Limb (tissue), 2 donors: ENCODE results near the gene TIGD1.
A peak's percentile ranks its signal among the peaks of the same experiment; 100 is the strongest.

Experiments
- DNase-seq, 2 donors: peaks; one replicate each; pipeline ENCODE4 v3.0.0-alpha.2; 2016; ENCODE audit errors: extremely low spot score in 2 of 2

Gene TIGD1

DNA sequence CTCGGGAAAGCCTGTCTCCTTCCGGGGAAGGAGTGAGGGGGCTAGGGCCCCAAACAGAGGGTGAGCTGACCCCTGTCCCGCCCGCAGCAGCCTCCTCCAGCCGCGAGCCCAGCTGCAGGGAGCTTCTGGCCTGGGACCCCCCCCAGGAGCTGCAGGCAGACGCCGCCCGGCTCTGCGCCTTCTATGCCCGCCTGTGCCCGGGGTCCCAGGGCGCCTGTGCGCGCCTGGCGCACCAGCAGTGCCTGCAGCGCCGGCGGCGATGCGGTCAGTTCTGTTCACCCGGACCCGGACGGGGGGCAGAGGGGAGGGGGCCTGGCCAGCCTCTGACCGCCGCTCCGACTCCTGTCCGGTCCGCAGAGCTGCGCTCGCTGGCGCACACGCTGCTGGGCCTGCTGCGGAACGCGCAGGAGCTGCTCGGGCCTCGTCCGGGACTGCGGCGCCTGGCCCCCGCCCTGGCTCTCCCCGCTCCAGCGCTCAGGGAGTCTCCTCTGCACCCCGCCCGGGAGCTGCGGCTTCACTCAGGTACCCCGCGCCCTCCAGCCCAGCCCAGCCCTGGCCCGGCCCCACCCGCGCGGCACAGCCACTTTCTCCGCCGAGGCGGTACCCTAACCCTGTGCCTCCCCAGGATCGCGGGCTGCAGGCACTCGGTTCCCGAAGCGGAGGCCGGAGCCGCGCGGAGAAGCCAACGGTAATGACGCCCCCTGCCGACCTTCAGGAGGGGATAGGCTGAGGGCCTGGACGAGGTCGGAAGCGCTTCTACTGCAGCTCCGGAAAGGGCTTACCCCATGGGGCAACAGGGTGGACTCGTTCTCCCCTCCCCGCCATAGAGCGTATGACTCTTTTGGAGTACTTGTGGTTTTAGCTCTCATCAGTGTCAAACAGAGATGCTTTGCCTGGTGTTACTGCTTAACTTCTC lies 26.4 kb downstream of the TIGD1 start:
- DNase-seq: peak; percentile 47 to 72

DNA sequence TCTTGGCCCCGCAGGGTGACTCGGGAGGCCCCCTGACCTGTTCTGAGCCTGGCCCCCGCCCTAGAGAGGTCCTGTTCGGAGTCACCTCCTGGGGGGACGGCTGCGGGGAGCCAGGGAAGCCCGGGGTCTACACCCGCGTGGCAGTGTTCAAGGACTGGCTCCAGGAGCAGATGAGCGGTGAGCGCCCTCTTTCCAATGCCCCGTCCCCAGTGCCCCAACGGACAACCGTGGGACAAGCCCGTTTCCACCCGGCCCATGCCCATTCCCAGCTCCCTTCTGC lies 27.0 kb downstream of the TIGD1 start:
- DNase-seq: no peak

DNA sequence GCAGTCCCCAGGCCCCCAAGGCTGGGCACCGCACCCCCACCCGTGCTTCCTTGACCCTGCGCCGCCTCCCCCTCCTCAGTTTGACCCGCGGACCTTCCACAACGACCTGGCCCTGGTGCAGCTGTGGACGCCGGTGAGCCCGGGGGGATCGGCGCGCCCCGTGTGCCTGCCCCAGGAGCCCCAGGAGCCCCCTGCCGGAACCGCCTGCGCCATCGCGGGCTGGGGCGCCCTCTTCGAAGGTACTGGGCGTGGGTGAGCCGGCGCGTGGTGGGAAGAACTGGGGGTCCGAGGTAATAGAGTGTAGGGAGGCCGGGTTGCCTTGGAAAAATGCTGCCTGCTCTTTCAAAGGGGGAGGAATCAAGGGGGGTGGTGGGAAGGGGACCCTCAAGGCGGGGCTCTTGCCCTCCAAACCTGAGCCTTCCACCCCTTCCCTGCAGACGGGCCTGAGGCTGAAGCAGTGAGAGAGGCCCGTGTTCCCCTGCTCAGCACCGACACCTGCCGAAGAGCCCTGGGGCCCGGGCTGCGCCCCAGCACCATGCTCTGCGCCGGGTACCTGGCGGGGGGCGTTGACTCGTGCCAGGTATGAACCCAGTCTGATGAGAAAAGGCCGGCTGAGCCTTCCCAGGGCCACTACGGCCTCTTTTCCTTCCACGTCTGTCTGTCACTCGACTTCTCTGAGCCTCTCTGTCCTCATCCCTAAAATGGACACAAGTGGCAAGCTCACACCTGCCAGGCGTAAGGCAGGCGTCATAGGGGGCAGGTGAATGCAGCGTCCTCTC lies 27.5 kb downstream of the TIGD1 start:
- DNase-seq: no peak

DNA sequence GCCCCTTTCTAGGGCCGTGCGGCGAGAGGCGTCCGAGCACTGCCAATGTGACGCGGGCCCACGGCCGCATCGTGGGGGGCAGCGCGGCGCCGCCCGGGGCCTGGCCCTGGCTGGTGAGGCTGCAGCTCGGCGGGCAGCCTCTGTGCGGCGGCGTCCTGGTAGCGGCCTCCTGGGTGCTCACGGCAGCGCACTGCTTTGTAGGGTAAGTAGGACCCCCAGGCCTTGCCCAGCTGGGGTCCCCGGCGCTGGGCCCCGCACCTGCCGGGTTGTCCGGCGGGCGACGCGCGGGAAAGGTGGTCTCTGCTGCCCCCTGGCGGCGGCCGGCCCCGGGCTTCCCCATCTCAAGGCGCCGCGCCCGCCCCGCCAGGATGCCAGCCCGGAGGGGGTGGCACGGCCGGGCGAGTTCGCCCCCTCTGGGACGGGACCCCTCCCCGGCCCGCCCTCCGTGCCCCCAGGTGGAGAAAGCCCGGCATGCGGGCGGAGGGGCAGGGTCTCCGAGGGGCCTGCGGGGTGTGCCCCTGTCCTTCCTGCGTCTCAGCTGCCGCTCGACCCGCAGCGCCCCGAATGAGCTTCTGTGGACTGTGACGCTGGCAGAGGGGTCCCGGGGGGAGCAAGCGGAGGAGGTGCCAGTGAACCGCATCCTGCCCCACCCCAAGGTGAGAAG lies 28.3 kb downstream of the TIGD1 start:
- peak in 1 of 2 donors; percentile 86 for DNase-seq

DNA sequence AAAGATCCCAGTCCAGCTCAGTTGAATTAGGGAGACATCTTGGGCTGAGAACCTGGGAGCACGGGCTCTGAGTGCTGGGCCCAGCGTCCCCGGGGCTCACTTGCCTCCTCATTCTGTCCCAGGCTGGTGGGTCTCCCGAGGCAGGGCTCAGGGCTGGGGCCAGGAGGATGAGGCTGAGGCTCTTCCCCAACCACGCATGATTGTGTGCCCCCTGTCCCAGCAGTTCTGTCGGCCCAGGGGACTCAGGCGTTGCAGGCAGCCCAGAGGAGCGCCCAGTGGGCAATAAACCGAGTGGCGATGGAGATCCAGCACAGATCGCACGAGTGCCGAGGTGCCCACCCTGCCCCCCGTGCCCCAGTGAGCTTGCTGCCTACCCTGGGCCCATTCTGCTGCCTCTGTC lies 29.3 kb downstream of the TIGD1 start:
- DNase-seq: no peak

DNA sequence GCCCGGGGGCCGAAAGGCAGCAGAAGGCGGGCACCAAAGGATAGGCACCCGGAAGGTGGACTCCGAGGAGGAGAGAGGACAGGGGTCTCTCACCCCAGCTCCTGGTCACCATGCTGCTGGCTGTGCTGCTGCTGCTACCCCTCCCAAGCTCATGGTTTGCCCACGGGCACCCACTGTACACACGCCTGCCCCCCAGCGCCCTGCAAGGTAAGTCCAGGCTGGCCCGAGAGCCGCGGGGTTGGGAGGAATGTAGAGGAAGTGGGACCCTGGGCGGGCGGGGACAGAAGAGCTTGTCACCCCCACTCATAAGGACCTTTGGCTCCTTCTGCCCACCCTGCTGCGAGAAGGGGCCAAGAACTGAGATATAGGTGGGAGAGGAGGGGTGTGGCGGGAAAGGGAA lies 29.9 kb downstream of the TIGD1 start:
- no peak for DNase-seq

DNA sequence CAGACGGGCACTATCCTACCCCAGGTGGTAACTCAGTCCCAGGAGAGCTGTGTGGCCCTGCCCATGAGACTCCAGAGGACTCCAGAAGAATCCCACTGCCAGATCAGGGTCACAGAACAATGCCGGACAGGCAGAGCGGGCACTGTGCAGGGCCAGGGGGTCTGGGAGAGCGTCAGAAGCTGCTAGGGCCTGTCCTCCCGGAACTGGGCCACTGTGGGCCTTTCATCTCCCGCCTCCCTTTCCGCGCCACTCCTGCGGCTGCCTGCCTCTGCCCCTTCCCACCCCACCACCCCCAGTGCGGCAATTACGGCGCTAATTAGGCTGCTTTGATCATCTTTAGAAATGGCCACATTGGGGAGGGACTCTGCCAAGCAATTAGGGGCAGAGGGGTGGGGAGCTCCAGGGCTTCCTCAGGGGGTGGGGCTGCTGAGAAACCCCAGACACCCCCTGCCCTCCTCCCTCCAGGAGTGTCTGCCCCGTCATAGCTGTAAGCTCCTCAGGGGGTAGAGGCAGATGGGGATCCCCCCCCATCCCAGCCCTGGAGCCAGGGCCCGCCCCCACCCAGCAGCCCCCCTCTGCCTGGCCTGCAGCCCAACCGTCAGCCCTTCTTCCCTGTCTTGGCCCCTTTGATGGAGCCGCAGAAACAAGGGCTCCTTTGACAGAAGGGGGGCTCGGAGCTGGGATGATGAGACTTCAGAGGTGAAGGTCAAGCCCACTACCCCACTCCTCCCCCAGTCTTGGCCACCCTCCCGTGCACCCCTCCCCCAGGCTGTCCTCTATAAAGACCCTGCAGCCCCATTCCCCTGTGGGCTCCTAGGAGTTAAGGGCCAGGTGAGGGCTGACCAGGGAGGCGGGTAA lies 30.5 kb downstream of the TIGD1 start, which contains the start of gene PRSS56:
PRSS56 (plus strand) TSS at position 808 of the 858 bp plus-strand sequence. CDS start 211 bp downstream, outside the sequence.
- peak in 1 of 2 donors; percentile 65 for DNase-seq

DNA sequence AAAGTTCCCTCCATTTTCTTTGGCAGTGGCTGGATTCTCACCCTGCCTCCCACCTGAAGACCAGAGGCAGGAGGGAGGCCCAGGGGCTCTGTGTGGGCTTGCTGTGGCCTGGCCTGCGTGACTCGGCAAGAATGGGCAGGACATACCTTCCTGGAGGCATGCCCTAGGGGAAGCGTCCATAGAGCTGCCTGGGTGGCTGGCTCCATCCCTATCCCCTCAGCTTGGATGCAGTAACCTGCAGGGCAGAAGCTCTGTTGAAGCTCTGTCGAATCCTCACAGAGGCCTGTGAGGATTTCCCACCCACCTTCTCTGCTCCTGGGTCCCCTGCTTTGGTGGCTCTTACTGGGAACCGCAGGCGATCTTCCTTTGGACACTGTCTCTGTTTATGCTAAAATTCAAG lies 31.5 kb downstream of the TIGD1 start:
- no peak for DNase-seq

DNA sequence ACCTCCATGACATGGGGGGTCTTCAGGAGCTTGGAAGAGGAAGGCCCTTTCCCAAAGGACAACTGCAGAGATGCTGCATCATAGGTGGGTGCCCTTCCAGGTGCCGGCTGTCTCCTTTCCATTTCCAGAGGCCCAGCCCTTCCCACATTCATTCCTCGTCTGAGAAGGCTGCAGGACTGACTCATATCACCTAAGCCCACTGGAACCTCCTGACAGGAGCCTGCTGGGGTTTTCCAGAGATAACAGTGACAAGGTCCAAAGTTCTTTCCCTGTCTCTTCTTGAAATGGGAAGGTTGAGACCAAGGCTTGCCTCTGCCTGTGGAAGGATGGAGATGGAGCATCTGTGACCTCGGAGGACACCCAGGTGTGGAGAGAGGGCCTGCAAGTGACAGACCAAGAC lies 33.8 kb downstream of the TIGD1 start:
- no peak for DNase-seq

DNA sequence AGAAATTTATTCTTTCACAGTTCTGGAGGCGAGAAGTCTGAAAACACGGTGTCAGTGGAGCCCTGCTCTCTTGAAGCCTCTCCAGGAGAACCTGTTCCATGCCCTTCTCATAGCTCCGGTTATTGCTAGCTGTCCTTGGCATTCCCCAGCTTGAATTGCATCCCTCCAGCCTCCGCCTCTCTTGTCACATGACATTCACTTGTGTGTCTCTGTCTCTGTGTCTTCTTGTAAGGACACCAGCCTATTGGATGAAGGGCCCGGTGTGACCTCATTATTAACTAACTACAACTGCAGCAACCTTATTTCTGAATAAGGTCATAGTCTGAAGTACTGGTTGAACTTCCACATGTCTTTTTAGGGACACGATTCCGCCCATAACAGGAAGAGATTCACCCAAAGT lies 34.7 kb downstream of the TIGD1 start:
- no peak for DNase-seq

DNA sequence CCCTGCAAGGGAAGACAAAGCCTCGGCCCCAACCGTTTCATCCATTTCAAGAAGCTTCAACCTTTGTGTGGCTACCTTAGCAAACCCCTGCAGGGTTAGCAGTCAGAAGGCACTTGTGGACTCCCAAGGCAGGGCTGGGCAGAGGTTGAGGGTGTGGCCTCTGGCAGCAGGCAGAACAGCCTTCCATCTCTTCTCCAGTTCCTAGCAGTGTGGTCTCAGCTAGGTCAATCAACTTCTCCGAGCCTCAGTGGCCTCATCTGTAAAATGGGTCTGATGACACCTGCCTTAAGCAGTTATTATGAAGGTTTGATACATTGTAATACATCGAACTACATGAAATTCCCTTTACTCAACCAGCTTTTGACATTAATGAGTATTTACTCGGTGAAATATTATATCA lies 37.0 kb downstream of the TIGD1 start:
- no peak for DNase-seq

DNA sequence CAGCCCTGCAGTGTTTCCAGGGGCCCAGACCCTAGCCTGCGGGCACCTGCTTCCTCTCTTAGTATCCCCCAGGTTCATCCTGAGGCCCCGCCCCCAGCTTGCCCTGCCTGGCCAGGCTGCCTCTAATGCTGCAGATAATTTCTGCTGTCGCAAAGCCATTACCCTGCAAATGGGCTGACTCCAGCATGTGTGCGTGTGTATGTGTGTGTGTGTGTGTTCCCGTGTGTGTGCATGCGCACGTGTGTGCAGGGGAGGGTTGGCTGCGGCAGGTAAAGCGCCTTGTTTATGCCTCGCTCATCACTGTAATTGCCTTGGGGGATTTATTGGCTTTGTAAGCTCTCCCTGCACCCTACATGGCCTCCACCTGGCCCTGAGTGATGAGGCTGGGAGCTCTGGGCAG lies 37.8 kb downstream of the TIGD1 start:
- DNase-seq: peak in 1 of 2 donors; percentile 78

DNA sequence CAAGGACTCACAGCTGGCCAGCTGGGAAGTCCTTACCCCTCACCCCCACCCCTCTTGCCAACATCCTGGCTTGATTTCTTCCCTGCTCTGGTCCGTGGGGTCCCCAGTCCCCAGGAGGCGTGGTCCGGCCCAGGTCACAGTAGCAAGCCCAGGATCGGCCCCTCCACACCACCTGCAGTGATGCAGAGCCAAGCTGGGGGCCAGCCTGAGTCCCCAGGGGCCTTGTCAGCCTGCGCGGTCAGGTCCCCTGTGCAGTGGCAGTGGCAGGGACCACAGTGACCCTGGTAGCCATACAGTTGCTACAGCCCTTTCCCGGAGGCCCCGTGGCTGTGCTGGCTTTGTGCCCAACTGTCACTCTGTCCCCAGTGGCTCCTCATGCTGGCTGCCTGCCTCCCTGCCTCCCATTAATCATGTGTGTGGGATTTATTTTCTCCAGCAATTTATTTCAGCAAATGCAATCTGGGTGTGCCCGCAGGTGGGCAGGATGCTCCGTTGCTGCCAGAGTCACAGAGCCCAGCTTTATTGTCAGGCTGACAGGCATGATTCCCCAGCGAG lies 38.9 kb downstream of the TIGD1 start:
- peak in 1 of 2 donors; percentile 50 for DNase-seq

DNA sequence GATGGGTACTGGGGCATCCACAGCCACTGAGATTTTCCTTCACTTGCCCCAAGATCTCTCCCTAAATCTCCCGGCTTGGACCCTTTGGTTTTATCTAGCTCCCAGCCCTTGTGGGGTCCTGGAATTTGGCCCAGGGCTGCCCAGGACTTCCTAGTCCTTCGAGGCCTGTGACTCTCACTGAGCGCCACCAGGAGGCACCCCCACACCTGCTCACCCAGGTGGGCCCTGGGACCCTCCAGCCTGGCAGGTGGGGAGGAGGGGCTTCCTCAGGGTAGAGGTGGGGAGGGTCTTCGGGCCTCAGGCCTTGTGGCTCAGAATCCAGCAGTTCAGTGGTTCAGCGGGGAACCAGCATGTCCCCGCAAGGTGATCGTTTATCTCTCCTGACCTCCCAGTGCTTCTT lies 42.1 kb downstream of the TIGD1 start:
- no peak for DNase-seq

DNA sequence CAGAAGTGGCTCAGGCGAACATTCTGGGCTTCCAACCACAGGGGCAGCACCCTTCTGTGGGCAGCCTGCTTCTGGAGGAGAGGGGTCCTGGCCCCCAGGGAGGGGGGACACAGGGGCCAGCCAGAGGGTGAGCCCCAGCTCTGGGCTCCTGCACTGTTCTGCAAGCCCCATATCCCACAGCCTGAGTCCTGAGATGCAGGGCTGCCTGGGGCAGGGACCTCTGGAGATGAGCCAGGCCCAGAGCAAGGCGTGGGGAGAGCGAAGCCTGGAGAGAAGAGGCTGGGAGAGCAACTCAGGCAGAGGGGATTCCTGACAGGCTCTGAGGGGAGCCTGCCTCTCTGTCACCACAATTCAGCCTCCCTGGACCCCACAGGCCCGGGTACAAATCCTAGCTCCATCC lies 43.6 kb downstream of the TIGD1 start:
- no peak for DNase-seq

DNA sequence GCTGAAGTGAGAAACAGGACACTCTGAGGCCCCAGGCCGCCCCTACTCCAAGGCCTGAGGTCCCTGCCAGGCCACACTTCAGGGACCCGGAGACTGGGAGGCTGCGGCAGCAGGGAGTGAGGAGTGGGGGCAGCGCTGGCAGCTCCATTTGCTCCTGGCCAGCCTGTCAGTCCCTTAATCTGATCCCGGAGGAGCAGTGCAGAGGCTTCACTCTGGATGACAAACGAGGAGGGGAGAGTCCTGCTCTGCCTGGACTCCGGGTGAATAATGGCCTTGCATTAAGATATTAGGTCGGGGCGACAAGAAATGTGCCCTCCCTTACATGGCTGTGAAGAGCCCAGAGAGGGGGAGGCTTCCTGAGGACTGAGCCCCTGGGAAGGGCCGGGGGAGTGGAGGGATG lies 44.5 kb downstream of the TIGD1 start:
- DNase-seq: no peak

DNA sequence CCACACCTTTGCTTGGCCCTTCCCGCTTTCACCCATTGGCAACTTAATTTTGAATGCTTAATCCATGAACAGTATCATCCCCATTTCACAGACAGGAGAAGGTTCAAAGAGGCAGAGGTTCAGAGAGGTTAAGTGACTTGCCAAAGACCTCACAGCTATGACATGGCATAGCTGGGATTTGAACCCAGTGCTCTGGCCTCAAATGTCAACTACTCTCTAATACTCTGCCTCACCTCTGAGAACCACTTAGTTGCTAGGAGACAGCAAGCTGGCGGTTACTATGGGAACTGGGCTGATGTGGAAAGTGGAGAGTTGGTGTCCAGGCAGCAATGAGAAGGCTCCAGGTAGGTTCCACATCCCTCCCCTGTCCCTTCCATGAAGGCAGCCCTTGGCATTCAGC lies 45.9 kb downstream of the TIGD1 start:
- DNase-seq: no peak

DNA sequence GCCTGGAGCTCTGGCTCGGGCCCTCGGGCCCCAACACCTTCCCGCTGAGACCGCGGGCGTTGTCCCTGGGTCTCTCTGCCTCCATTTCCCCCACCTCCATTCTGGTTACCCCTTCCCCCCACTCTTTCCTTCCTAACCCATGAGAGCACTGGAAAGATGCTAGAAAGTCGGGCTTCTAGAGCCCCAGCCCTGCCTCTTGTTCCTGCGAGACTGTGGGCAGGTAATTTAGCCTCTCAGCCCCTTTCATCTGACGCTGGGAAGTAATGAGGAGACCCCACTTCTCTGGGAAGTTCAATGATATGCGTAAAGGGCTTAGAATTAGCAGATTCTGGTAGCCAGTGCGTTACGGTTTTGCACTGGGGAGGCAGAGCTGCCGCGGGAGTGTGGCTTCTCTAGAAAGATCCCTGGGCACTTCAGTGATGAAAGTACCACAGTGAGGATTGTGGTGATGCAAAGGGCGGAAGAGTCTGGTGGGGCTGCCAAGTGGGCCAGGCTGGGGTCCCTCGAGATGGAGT lies 46.5 kb downstream of the TIGD1 start:
- no peak for DNase-seq

DNA sequence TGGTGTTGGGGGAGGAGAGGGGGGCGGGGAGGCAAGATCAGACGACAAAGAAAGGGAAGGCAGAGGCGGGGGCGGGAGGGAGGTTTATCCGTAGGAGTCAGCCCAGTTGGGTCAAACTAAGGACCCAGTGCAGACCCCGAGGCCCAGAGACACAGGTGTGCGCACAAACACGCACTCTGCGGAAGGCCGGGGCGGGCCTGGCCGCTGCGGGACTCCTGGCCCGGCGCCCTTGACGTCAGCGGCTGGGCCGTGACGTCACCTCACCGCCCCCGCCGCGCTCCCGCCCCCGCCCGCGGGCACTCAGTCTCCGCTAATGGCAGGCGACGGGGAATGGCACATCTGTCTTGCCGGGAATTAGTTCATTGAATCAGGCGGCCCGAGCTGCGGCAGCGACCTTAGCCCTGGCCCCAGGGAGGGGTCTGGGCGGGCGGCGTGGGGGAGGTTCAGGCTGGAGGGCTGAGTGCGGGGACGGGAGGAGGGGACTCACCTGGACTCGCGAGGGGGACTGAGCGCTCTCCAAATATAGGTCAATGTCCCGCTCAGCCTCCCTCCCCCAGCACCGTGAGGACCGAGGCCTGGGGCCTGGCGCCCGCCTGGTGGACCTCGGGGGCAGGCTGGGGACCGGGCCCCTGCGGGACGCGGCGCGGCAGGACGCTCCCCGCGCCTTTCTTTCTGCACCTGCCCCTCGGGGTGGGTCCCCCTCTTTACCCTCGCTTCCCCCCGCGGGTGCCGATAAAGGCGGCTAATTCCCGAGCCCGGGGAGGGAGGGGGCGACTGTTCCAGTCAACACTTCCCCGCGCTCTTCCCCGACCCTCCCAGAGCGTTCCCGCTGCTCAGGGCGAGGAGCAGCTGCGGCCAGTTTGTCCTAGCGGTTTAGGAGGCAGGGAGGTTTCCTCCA lies 47.2 kb downstream of the TIGD1 start:
- DNase-seq: peak; percentile 29 to 82

DNA sequence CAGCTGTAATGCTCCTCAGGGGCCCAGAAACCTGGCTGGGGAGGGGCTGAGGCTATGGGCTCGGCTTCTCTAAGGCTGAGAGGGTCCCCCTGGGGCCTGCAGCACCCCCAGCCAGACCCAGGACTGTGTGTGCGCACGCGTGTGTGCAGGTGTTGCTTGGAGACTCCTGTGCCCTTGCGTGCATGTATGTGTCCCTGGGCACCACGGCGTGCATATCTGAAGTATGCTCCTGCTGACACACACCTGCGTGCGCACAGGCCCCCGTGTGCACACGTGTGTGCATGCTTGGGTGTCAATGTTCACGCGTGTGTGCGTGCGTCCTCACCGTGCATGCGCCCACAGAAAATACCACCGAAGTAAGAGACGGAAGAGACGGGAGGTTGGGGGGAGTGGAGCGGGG lies 47.8 kb downstream of the TIGD1 start:
- peak in 1 of 2 donors; percentile 59 for DNase-seq
